GM18951 (cell line): ENCODE results near the gene C4orf51.

Experiments
- POLR2A ChIP-seq: IDR thresholded peaks from 4 replicates; pipeline ENCODE4 v1.6.1; 2011; ENCODE audit warnings: mild to moderate bottlenecking; ENCODE audit not compliant: insufficient read length, insufficient read depth; ENCODE audit errors: extremely low read depth
- in situ Hi-C: fragments of 300-500 bp; cut with MboI; formaldehyde crosslinking; loops from one replicate; pipeline ENCODE4 v1.12.0; 2022; ENCODE audit warnings: low sequenced_read_pairs, mixed read lengths, inconsistent platforms; ENCODE audit not compliant: unreplicated experiment

C4orf51 gene

DNA sequence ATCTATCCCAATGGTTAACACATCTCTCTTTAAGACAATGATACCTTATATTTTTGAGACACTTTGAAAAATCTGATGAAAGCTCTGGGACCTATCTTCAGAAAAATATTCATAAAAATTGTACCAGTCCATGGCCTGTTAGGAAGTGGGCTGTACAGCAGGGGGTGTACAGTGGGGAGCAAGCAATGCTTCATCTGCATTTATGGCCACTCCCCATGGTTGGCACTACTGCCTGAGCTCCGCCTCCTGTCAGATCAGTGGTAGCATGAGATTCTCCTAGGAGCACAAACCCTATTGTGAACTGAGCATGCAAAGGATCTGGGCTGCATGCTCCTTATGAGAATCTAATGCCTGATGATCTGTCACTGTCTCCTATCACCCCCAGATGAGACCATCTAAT lies 42.6 kb downstream of the C4orf51 start:
- TF ChIP-seq POLR2A, result no peak
- in situ Hi-C loops, result no loop called here

DNA sequence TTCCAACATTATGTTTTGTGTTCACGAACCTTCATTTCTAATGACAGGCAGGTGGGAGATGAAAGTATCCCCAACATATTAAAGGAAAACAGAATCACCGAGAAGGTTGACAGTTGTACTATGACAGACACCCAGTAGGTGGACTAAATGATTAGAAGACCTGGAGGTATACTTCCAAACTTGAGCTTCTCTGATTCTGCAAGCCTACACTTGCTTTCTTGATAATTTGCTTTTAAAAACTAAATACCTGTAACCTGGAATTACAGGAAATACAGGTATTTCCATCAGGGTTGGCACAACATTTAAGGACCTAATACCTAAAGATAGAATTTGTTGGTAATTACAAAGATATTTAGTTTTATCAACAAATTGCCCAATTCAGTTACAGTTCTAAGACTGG lies 43.4 kb downstream of the C4orf51 start:
- in situ Hi-C loops, result no loop called here
- no peak for TF ChIP-seq POLR2A

DNA sequence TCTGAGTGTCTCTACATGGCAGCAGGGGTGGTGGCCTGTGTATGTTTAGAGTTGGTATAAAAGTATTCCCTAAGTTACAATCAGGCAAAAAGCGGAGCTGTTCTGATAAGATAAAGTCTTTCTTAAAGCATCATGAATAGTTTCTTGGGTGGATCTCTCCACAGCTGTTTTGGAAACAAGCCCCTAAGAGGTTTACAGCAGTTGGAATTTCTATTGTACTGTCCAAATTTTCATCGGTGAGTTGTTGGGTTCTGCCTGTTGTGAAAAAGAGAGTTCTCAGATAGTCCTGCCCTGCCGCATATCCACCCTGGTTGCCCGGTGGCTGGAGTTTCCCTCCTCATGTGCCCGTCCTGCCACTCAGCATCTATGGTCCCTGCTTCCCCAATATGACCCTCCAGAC lies 50.1 kb downstream of the C4orf51 start:
- no peak for TF ChIP-seq POLR2A
- in situ Hi-C loops, result no loop called here

DNA sequence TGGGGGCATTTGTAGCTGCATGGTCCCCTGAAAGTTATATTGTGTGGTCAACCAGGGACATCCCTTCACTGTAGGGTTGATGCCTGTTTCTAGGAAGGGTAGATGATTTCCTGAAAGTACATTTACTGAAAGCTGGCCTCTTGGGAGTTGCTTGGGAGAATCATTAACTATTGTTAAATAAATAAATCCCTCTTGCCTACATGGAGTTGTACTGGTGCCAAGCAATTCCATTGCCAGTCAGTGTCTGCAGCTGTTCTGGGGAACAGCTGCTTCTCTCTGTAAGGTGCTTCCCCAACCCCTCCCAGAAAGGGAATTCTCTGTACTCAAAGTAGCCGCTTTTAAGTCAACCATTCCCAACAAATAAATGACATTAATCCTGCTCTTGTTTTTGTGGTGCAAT lies 51.1 kb downstream of the C4orf51 start:
- TF ChIP-seq POLR2A, result no peak
- in situ Hi-C loops, result no loop called here

DNA sequence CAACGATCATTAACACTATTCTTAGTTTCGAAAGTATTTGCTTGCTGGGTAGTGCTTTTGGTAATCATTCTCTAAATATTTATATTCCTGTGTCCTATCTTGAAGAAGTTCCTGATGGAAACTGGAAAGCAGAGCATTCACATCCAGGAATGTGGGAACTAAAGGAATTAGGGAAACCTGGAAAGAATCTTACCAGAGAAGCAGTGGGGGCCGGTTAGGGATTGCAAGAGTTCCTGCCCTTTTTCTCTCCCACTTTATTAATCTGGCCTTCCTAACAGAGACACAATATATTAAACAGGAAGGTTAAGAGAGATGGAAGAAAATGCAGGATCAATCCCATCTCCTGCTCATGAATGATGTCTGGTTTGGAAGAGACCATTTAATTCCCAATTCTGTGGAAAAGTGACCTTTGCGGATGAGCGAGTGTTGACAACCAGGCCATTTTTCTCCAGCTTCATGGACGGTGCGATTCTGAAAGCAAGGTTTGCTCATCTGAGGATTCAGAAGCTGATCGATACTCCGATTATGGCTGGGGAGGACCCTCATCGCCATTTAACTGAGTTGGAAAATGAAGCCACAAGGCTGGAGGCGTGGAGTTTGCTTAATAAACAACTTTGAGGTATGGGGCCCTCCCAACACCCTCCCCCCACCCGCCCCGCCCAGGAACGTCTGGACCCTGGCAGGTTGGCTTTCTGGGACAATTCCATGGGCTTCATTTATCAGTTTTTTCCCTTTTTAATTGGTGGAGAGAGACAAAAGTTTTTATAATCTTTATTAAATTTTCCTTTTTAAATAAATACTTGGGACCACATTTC lies 52.3 kb downstream of the C4orf51 start:
- TF ChIP-seq POLR2A, result no peak
- in situ Hi-C loops, result no loop called here

DNA sequence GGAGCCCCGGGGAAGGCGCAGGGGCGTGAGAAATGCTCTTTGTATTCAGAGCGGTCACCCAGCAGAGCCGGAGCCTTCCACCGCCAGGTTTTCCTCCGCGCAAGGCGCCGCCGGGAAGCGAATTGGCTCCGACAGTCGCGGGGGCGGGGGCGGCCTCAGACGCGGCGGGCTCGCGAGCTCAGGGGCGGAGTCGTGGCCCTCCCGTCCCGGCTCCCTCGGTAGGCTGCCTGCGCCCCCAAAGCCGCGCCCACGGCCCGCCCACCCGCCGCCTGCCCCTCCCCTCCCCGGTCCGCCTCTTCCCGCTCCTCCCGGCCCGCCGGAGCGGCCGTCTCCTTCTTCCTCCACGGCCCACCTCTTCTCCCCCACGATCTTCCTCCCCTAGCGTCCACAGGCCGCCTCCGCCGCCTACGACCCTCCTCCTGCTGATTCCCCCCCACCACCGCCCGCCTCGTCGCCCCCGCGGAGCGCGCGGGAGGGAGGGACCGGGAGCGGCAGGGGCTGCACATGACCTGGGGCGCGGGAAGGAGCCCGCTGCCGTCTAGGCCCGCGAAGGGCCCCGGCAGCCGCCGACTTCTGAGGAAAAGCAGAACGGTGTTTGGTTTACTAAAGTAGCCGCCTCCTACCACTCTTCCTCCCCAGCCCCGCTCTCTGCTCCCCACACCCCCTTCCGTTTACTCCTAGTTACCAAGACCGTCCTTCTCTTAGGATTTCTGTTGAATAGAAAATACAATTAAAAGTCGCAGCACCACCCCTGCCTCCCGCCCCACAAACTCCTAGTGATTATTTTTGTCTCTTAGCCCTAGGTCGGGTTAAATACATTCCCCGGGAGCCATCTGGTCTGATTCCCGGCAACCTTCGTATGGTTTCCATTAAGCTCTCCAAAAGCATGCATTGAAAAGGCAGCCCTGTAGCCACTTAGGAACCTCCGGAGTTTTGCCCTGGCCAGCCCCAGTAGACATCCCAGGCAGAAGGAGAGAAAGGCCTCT lies 53.2 kb downstream of the C4orf51 start:
- in situ Hi-C loops, result no loop called here
- peak; percentile 55 for TF ChIP-seq POLR2A

DNA sequence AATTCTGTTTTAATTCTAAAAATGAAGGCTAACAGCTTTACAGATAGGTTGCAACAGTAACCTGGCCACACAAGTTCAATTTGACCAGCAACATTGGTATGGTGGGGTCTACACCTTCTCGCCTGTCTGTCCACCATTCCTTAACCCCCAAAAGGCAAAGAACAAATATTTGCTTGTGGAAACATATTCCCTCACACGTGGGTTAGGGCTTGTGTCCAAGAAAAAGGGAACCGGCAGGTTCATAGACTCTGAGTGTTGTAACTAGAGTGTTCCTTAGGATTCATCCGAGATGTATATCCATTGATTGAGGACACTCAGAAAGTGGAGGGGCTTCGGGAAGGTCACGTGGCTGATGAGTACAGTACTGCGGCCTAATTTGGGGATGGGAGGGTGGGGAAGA lies 54.1 kb downstream of the C4orf51 start:
- in situ Hi-C loops, result no loop called here
- no peak for TF ChIP-seq POLR2A

DNA sequence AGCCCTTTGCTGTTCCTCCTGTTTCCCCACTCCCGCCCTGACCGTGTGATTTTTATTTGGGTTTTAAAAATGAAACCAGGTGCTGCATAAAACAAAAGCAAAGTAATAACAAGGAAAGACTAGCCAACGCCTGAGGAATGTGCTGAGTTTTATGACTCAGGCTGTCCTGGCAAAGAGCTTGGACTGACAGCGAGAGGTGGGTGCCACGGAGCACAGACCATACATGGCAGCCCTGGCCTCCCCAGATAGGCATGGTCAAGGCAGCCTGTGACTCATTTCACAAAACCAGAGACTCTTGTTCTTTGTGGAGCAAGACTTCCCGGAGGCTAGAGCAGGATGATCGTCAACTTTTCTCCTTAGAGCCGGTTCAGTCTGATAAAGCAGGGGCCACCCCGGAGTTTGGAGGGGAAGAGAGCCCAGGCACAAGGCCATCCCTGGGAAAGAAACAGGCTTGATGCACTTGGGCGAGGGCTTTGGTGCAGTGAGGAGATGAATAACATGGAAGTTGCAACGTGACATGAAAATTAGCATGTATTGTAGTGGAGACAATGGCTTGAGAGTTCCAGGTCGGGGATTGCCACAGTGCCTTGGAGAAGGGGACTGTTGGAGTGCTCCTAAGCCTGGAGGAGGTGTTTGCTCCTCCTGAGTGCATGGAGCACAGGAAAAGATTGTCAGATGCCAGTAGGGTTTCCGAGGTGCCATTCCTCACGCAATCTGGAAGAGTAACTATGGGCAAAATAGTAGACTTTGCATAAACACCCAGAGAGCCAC lies 54.8 kb downstream of the C4orf51 start:
- TF ChIP-seq POLR2A, result no peak
- in situ Hi-C loops, result no loop called here

DNA sequence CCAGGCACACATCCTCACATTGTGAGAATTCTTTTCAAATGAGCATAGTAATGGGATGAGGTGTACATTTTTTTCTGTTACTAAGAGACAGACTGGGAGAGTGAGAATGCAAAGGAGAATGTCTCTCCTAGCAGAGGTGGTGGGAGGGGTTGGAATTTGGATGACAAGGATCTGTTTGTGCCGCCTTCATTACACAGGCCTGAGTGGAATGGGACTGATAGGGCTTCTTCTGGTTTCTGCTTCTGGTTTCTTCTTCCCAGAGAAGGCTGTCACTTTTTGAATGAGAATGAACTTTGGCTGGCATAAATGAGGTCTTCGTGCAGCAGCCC lies 55.4 kb downstream of the C4orf51 start:
- no peak for TF ChIP-seq POLR2A
- in situ Hi-C loops, result no loop called here

DNA sequence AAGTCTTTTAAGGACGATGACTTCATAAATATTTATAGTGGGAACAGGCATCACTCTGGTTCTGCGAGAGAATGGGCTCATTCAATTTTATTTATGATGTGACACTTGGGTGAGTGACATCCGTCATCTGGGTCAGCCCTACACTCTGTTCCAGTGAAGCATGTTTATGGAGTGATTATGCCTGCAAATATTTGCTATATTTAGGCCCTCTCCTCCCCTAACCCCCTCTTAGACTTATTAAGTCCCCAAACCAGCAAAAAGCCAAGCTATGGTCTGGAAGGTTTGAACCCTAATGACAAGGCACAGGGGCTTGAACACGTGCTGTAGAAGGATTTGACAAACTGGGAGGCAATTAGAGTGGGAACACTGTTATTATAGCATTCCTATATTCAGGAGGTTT lies 55.9 kb downstream of the C4orf51 start:
- in situ Hi-C loops, result no loop called here
- TF ChIP-seq POLR2A, result no peak

DNA sequence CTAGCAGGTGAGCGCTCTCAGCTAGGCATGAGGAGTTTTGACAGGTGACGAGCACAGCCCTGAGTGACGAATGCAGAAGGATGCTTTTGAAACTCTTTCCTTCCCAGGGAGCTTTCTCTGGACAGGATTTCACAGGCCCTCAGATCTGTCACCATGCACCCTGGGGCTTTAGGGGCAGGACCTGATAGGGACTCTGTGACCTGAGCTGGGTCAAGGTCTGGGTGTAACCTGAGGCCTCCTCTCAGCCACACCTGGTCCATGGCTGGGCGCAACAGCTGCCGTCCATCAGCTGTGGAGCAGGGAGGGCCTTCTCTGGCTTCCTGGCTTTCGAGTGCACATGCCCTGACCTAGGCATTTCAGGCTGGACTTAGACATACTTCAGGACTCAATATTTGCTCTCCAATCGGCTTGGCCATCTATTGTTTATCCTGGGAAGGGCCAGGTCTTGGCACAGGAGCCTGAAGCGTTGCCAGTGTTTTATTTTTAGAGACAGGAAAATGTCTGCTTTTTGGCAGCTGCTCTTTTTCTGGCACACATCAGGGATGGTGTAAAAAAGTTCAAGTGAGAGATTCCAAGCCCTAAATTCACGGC lies 56.4 kb downstream of the C4orf51 start:
- in situ Hi-C loops, result no loop called here
- TF ChIP-seq POLR2A, result no peak

DNA sequence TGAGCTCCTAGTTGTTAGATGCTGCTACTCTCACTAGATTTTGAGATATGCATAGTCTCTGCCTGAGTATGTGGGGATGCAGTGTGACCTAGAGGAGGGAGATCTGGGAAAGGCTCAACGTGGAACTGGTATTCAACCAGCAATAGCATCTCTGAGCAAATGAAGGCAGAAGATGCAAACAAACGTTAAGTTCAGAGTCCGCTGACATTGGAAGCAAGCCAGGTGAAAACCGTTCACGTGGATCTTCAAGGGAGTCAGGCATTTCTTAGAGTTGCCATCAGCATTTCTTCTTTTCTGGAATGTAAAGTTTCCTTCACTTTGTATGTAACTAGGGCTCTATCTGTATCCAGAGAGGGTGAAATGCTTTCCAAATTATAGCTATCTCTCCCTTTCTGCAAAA lies 59.9 kb downstream of the C4orf51 start:
- in situ Hi-C loops, result no loop called here
- no peak for TF ChIP-seq POLR2A

DNA sequence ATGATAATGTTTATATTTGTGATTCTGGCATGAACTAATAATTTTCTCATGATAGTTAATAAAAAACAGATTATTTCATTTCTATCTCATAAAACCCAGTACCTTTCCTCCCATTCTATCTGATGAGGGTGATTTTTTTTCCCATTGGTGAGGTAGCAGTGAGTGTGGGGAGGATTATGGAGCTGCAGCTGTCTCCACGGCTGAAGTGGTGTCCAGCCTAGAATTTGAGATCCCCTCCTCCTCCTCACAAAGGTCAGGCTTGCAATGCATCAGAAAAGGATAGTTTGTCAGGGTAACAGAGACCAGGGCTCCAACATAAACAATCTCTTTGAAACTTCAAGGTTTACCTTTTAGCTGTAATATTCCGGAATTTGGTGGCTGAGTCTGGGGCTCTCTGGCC lies 60.9 kb downstream of the C4orf51 start:
- in situ Hi-C loops, result no loop called here
- no peak for TF ChIP-seq POLR2A
